Measurements from ENCODE around the gene HMGCL.

GRCh38 chr1:23801876-23802275 lies 23.4 kb downstream of the HMGCL start:
- TF ChIP-seq CTCF (optimal IDR thresholded peaks at IDR 0.05 in 1 of 3, IDR thresholded peaks at IDR 0.05 in 1 of 3, conservative IDR thresholded peaks at IDR 0.05 in 1 of 3; ENCODE audit: extremely low read depth in 1 of 3, insufficient read depth in 2 of 3, low read length in 3 of 3): no peak
- no peak for TF ChIP-seq EZH2 (IDR thresholded peaks at IDR 0.05; ENCODE audit: low read length)

Data from keratinocyte (primary cell).